Ovary (tissue), 9 donors: ENCODE measurements around the gene SCO1. TPM values are rescaled to one million over a fixed set of nuclear protein-coding genes. Genes with fewer than 3 reads are reported as not detected.

Source experiments
- DNase-seq, 5 donors: peaks; one replicate each; pipeline ENCODE4 v3.0.0-alpha.2; 2019 to 2020
- H3K27ac ChIP-seq, 2 donors: fragments of 200-600 bp; one replicate each; pipeline versions ENCODE4 v1.5.1 to v1.8.0; 2019 to 2022
- H3K27me3 ChIP-seq: fragments of 200-600 bp; one replicate; pipeline ENCODE4 v1.8.0; 2022
- H3K36me3 ChIP-seq: fragments of 200-600 bp; sonication (generic); one replicate; pipeline ENCODE4 v1.5.1; 2019
- H3K4me1 ChIP-seq: one replicate; pipeline ENCODE4 v1.8.1; 2013; ENCODE audit warnings: mild to moderate bottlenecking, moderate library complexity; ENCODE audit not compliant: insufficient read depth
- H3K4me3 ChIP-seq: fragments of 200-600 bp; sonication (generic); one replicate; pipeline ENCODE4 v1.5.1; 2017
- H3K9me3 ChIP-seq, 2 donors: fragments of 200-600 bp in 1 of 2; sonication (generic) in 1 of 2; one replicate each; pipeline versions ENCODE4 v1.5.1 to v1.8.1; 2013 to 2019; ENCODE audit warnings: mild to moderate bottlenecking in 1 of 2, moderate library complexity in 1 of 2
- CTCF ChIP-seq, 3 donors: fragments of 450-650 bp in 2 of 3; fragments of 200-600 bp in 1 of 3; IDR thresholded peaks; one replicate each; pipeline versions ENCODE4 v1.5.1 to v1.8.0; 2016 to 2022; ENCODE audit warnings: antibody characterized with exemption in 3 of 3, mild to moderate bottlenecking in 1 of 3
- EP300 ChIP-seq: sonication (generic); formaldehyde crosslinking; IDR thresholded peaks from one replicate; pipeline ENCODE4 v1.6.1; 2017; ENCODE audit warnings: antibody characterized with exemption
- POLR2A ChIP-seq: fragments of 450-650 bp; IDR thresholded peaks from one replicate; pipeline ENCODE4 v1.6.1; 2017; ENCODE audit warnings: antibody characterized with exemption, mild to moderate bottlenecking, moderate library complexity
- WGBS, 3 donors: extraction: QIAGEN DNeasy Blood & Tissue Kit in 1 of 3; methylation state at CpG; one replicate each; pipeline versions ENCODE4 v1.1.5 to v1.1.7; 2013 to 2017; 5-methylcytosine and 5-hydroxymethylcytosine counted together
- intact Hi-C, 4 donors: fragments of 100-400 bp; cut with DNase I; formaldehyde crosslinking; loops; one replicate each; pipeline versions ENCODE4 v1.11.0 to v1.15.1; 2022 to 2023
- polyA plus RNA-seq, 2 donors: library from polyadenylated mRNA; stranded (reverse); fragments of 200-250 nt in 1 of 2; fragments of 350-450 nt in 1 of 2; fragmentation: Illumina TruSeq in 1 of 2; extraction: RNeasy Lipid Tissue Mini Kit (QIAGEN cat#74804) in 1 of 2; gene quantifications; one replicate each; pipeline ENCODE4 v1.2.3, GENCODE V29; 2013 to 2014
- total RNA-seq, 7 donors: library from RNA; depleted of rRNA in 2 of 7; stranded (reverse); fragments of >200 nt in 2 of 7; fragmentation: NEBNext Ultra II Directional in 3 of 7; extraction: Animal tissue kit (Norgen Biotek cat#: 25700) in 3 of 7; gene quantifications; one replicate each; pipeline versions ENCODE4 v1.1.0 to v1.2.4, GENCODE V29; 2016 to 2023
- donor health status: DM: no; HTN: no; CAD: no; lungs with moderate emphysema.
- donor health status: DM: no; HTN: no; CAD: no.
- donor health status: Bipolar disorder and iron deficiency.
- donor health status: DM: yes; HTN: yes; CAD: no.
- donor health status: DM: no; HTN: no; CAD: no.
- donor health status: DM: yes; HTN: yes; CAD: no.

Gene SCO1
- total and polyA plus RNA-seq, 9 donors, result 9.5 to 26.5 (median 20.7) TPM

- Histone ChIP-seq H3K27me3 (no peaks in the 10 kb centered on the region), H3K36me3 (no peaks in the 10 kb centered on the region), H3K27ac (no peak overlapping the region), H3K9me3 (no peaks in the 10 kb centered on the region), H3K4me3 (no peak overlapping the region), H3K4me1 (no peaks in the 10 kb centered on the region)
- no peak for DNase-seq
- intact Hi-C loops, result no loop called here
- WGBS, 3 donors, result 82 to 83% (median 82%) methylated on average over 14 of the region's 14 CpGs
- TF ChIP-seq POLR2A (no peak), CTCF (IDR thresholded peaks at IDR 0.05) (no peak), EP300 (no peak)
Measured at GRCh38 chr17:10622617-10623485, 74.5 kb downstream of the SCO1 start.

Other genes starting within 250 kb of the SCO1 start
- not detected for gene MYH4, start 228.0 kb downstream of the SCO1 start, total RNA-seq
- gene MYH4, start 228.0 kb downstream of the SCO1 start, polyA plus RNA-seq, result not detected
- not detected for gene MYH1, start 179.0 kb downstream of the SCO1 start, total RNA-seq
- gene MYH1, start 179.0 kb downstream of the SCO1 start, polyA plus RNA-seq, result under 1 TPM in 1 of 2 donors, not detected in 1; 0.12 TPM
- 1 to 10 TPM in 1 of 7 donors, under 1 TPM in 1, not detected in 5; 0.13 to 2.0 TPM for gene MYH2, start 147.9 kb downstream of the SCO1 start, total RNA-seq
- gene MYH2, start 147.9 kb downstream of the SCO1 start, polyA plus RNA-seq, result under 1 TPM in 1 of 2 donors, not detected in 1; 0.25 TPM
- 1 to 10 TPM; 2.2 to 5.7 (median 3.0) TPM for gene MYH3, start 40.2 kb downstream of the SCO1 start, total RNA-seq
- gene MYH3, start 40.2 kb downstream of the SCO1 start, polyA plus RNA-seq, result 1 to 10 TPM; 1.5 to 2.1 TPM
- gene ADPRM, start 61 bp upstream of the SCO1 start, total RNA-seq, result 10 to 100 TPM; 12.4 to 17.7 (median 13.0) TPM
- gene ADPRM, start 61 bp upstream of the SCO1 start, polyA plus RNA-seq, result 10 to 100 TPM; 16.5 to 21.6 TPM
- 10 to 100 TPM in 3 of 7 donors, 1 to 10 TPM in 4; 5.4 to 14.1 (median 9.8) TPM for gene TMEM220, start 32.5 kb upstream of the SCO1 start, total RNA-seq
- gene TMEM220, start 32.5 kb upstream of the SCO1 start, polyA plus RNA-seq, result 10 to 100 TPM in 1 of 2 donors, 1 to 10 TPM in 1; 8.4 to 11.0 TPM
- not detected for gene TMEM238L, start 106.6 kb upstream of the SCO1 start, total RNA-seq
- not detected for gene TMEM238L, start 106.6 kb upstream of the SCO1 start, polyA plus RNA-seq
- gene PIRT, start 140.6 kb upstream of the SCO1 start, total RNA-seq, result not detected
- gene PIRT, start 140.6 kb upstream of the SCO1 start, polyA plus RNA-seq, result not detected